Stimulated activated CD8-positive, alpha-beta memory T cell treated with anti-CD3 and anti-CD28 coated beads, Interleukin-2, amount 100 ng/mL, for 1 hour (primary cell): ENCODE data around the gene BIRC7.

Source experiments
- DNase-seq, 2 donors: peaks; one replicate each; pipeline ENCODE4 v3.0.0-alpha.2; 2020; ENCODE audit warnings: low read depth in 2 of 2

Gene BIRC7

GRCh38 chr20:63264000-63264399 lies 28.3 kb downstream of the BIRC7 start:
- no peak for DNase-seq

GRCh38 chr20:63264519-63264918 lies 28.8 kb downstream of the BIRC7 start:
- DNase-seq: no peak

GRCh38 chr20:63265891-63266515 lies 30.3 kb downstream of the BIRC7 start:
- no peak for DNase-seq

GRCh38 chr20:63267691-63268090 lies 32.0 kb downstream of the BIRC7 start:
- DNase-seq: no peak

GRCh38 chr20:63268256-63268655 lies 32.6 kb downstream of the BIRC7 start:
- no peak for DNase-seq

DNA sequence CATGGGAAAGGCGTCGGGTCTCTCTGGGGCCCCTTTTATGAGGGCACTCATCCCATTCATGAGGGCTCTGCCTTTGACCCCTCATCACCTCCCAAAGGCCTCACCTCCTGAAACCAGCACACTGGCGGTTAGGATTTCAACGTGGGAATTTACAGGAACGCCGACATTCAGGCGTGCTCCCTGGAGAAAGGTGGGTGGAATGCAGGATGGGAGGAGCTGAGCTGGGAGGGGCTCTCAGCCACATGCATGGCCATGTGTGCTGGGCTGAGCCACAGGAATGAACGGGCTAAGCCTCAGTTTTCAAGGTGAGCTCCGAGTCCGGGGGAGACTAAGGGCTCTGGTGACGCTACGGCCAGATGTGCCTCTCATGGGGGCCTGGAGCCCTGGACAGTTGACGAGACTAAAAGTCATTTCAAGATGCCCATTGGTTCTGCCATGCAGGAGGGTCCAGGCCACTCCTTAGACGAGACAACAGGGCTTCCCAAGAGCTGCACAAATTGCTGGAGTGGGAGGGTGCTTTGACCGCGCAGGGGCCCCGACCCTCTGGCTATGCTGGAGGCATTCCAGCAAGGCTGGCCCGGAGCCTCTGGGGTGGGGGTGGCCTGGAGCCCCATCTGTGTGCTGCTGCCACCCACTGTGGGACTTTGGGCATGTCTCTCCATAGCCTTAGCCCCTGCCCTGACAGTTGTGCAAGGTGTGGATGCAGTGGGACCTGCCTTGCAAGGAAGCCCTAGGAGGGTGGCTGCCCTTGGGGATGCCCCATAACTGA lies 33.1 kb downstream of the BIRC7 start:
- DNase-seq: no peak

DNA sequence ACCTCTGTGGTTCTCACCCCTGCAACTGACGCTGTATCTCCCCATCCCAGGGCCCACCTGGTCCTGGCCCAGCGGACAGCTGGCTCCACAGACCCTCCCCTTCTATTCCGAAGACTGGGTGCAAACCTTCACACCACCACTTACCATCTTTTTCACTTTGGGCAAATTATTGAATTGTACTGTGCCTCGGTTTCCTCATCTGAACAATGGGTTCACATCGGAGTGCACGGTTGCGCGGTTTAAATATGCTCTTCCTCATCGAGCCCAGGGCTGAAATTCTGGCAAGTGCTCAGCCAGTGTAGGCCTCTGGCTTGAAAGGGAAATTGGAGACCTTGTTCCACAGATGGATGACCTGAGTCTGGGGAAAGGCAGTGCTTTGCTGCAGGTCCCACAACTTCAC lies 34.0 kb downstream of the BIRC7 start:
- no peak for DNase-seq

GRCh38 chr20:63270606-63271325 lies 35.1 kb downstream of the BIRC7 start:
- DNase-seq: no peak

GRCh38 chr20:63272105-63273058 lies 36.7 kb downstream of the BIRC7 start, which contains the start of gene ARFGAP1:
Gene ARFGAP1 (plus strand): TSS chr20:63272813. CDS start chr20:63275581, 2,768 bp downstream.
- peak; percentile 74 to 75 for DNase-seq

GRCh38 chr20:63273059-63273579 lies 37.4 kb downstream of the BIRC7 start:
- no peak for DNase-seq

- DNase-seq: no peak
Observed at GRCh38 chr20:63273635-63274380, 38.1 kb downstream of the BIRC7 start.

DNA sequence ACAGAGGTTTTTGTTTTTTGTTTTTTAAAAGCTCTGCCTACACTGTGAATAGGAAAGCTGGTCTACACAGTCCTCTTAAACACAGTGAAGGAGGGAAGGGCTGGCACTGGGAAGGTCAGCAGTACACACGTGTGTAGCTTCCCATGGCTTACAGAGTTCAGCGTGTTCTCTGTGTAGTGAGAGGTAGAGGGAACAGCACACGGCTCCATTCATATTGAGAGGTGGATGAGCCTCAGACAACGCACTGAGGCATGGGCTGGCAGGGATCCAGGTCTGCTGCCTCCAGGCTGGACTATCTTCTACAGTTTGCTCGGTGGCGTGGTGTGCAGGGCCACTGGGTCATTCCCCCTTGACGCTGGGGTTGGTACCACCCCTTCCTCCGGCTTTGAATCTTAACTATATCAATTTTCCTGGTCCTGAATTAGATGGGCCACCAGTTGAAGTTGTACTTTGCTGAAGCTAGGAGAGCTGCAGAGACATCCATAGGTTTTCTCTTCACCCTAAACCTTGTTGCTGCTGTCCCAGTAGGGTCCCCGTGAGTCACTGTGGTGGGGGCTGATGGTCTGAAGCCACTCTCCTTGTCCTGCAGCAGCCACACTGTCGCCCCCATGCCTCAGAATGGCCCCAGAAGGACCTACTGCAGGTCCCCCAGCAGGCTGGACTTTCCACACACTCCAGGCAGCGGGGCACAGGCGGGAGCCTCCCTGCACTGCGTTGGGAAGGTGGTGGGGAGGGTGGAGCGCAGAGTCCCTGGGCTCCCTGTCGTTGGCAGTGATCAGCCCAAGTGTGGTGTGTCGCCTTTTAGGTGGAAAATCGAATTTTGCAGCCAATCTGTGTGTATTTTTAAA lies 38.9 kb downstream of the BIRC7 start:
- no peak for DNase-seq

DNA sequence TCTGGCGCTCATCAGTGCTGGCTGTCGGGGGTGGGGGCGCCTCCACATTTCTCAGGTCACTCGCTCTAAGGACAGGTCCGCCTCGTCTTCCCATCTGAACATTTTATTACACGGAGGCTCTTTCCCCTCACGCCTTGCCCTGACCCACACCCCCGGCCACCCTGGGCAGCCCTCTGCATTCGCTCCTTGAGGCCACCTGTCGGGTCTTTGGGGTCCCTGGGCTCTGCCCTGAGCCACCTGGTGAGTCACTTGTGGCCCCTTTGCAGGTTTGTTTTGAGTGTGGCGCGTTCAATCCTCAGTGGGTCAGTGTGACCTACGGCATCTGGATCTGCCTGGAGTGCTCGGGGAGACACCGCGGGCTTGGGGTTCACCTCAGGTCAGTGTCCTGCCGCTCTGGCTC lies 40.1 kb downstream of the BIRC7 start:
- no peak for DNase-seq

DNA sequence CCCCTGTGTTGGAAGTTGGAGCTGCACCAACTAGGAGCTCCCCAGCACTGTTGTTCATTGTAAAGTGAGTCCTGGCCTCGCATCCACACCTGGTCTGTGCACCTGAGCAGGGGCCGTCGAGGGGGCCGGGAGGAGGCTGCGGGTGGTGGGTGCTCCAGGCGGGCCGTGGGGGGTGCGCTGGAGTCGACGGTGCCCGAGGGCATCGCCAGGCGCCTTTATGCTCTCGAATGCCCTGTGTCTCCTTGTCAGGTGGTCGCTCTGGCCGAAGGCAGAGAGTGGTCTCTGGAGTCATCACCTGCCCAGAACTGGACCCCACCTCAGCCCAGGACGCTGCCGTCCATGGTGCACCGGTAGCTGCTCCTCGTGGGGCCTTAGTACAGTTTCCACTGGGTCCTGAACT lies 41.3 kb downstream of the BIRC7 start:
- DNase-seq: no peak

DNA sequence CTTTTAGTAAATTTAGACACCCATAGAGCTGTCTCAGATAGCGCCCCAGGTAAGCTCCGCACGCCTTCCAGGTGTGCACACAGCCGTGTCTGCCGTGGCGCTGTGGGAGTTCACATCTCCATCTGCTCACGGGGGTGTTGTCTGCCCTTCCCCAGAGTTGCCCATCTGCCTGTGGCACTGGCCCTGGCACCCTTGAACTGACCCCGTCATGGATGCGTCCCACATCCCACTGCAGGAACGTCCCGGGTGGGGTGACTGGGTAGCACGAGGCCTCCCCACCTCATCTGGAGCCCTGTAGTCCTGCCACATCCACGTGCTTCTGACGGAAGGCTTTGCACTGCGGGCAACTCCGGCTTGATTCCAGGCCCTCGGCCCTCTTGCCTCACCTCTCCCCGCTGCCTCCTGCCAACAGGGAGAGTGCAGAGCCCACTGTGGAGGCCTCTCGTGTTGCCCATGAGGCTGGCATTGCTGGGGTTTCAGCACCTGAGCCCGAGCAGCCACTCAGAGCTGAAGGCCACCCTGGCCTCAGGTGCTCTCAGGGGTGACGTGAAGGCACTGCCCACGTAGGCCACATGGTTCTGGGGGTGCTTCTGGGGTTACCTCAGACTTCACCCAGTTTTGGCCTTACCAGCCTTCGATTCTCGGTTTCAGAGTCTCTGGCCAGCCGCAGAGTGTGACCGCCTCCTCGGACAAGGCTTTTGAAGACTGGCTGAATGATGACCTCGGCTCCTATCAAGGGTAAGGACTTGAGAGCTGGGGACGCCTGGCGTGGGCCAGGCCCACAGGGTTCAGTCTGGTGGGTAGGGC lies 42.0 kb downstream of the BIRC7 start:
- no peak for DNase-seq

DNA sequence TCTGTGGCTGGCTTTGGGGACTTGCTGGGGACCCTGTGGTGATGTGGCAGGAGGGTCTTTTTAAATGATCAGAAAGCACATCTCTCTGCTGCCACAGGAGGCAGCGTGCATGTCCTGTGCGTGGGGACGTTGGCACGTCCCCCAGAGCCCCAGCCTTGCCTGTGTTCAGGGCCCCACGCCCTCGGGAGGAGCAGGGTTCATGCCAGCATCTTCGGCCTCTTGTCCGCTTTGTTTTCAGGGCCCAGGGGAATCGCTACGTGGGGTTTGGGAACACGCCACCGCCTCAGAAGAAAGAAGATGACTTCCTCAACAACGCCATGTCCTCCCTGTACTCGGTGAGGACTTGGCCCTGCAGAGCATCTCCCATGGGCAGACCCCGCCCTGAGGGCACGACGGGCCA lies 43.0 kb downstream of the BIRC7 start:
- no peak for DNase-seq

DNA sequence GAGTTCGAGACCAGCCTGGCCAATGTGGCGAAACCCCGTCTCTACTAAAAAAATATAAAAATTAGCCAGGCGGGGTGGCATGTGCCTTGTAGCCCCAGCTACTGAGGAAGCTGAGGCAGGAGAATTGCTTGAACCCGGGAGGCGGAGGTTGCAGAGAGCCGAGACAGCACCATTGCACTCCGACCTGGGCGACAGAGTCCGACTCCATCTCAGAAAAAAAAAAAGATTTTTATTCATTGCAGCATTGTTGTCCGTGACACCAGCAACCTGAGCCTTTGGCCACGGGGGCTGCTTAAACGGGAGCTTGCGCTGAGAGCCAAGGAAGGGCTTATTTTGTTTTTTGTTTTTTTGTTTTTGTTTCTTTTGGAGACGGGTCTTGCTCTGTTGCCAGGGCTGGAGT lies 44.2 kb downstream of the BIRC7 start:
- DNase-seq: no peak

DNA sequence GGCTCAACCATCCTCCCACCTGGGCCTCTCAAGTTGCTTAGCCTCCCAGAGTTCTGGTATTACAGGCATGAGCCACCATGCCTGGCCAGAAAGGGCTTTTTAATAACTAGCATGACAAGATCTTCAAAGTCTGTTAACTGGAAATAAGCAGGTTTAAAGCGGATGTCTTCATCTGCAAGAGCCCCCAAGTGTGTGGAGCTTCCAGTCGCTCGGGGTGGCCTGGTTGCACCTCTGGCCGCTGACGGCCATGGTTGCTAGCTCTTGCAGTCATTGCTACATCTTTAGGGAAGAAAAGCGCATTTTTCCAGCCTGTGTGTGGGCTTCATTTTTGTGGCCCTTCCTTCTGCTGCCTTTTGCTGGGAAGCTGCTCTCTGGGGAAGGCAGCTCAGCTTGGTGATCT lies 44.7 kb downstream of the BIRC7 start:
- DNase-seq: no peak
